GM04504 (cell line): ENCODE results near the gene PTTG2.
"Not testable (repeated sequence)": the region's sequence is repeated elsewhere in the genome, so short reads cannot be mapped to it uniquely, and the experiment has no call there.

ENCODE experiments used
- DNase-seq: peaks from one replicate; pipeline ENCODE4 v3.0.0-alpha.2; 2012; ENCODE audit warnings: low read depth

PTTG2 gene

GRCh38 chr4:37960098-37960497 is at the start of gene PTTG2:
PTTG2 (plus strand) TSS chr4:37960398; CDS start chr4:37960435, 37 bp downstream.
- DNase-seq = no peak

- no peak for DNase-seq
Measured at GRCh38 chr4:37914539-37914938, 45.7 kb upstream of the PTTG2 start.

GRCh38 chr4:37917388-37917787 is 42.8 kb upstream of the PTTG2 start:
- DNase-seq = no peak

GRCh38 chr4:37918653-37919052 is 41.5 kb upstream of the PTTG2 start:
- no peak for DNase-seq

DNA sequence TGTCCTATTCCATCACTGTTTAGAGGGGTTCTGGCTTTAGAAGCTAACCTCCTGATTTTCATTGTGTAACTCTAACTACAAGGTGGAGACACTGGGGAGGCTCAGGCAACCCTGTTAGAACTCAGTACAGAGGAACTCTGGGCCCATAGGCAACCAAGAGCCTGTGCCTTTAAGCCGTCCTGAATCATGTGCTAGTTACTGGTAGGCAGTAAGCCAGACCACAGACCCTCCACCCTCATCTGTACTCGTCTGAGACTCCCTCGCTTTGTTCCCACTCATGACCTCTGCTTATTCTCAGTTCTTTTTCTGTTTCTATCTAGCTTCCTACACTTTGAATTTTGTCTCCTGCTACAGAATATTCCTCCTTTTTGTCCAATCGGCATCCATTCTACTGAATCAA is 37.9 kb upstream of the PTTG2 start:
- no peak for DNase-seq

DNA sequence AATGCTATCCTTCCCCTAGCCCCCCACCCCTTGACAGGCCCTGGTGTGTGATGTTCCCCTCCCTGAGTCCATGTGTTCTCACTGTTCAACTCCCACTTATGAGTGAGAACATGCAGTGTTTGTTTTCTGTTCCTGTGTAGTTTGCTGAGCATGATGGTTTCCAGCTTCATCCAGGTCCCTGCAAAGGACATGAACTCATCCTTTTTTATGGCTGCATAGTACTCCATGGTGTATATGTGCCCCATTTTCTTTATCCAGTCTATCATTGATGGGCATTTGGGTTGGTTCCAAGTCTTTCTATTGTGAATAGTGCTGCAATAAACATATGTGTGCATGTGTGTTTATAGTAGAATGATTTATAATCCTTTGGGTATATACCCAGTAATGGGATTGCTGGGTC is 37.1 kb upstream of the PTTG2 start:
- DNase-seq = not testable (repeated sequence)

- no peak for DNase-seq
Measured at GRCh38 chr4:37924946-37925345, 35.3 kb upstream of the PTTG2 start.

- DNase-seq = no peak
Measured at GRCh38 chr4:37927434-37927833, 32.8 kb upstream of the PTTG2 start.

DNA sequence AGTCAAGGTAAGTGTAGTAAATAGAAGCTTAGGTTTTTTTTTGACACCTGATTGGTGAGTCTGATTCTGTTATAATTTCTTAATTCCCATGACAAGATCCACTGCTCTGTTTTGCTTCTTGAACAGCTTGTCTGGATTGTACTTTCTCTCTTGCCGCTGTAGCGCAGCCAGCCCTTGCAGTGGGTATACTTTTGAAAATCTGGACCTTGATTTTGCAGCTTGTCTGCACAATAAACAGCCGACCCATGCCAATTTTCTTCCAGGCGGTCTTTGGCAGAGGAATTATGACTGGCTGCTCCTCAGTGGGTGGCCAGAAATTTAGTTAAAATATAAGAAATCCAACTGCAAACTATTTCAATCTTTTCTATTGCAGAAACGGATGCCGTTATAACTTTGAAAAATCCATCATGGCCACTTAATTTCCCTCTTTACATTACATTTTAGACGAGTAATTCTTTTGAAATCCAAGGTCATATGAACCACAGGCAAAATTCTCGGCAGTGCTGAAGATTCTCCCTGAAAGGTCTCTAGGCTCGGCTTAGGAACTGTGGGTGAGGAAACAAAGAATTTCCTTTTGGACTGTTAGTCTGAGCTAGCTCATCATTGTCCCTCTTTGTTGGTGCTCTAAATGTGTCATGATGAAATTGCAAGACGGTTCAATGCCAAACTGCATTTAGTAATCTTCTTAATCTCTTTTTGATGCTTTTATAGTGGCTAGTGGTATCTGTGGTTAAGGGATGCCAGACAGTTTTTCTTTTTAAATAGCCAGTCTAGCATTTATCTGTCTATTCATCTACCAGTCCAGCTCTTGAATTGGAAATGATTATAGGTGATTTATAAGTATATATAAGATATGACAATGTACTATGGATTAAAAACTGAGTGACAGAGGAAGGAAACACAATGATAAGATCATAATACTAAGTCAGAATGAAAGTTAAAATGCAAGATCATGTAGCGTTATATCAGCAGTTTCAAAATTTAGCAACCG is 31.5 kb upstream of the PTTG2 start:
- DNase-seq = peak; percentile 11

DNA sequence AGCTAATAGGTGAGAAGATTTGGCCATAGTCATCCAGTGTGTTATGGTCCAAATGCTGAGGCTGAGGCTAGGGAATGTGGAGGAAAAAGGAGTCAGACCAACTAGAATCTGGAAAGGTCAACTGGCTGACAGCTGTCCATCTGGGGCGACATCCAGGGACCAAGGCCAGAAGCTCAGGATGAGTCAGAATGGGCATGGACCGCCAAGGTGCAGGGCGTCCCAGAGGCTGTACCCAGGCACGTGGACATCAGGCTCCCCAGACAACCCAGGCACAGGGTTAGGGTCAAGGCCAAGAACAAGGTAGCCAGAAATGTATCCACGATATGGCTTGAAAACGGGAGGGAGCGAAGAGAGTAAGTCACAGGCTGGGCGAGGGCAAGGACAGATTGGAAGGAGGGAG is 26.1 kb upstream of the PTTG2 start:
- no peak for DNase-seq

DNA sequence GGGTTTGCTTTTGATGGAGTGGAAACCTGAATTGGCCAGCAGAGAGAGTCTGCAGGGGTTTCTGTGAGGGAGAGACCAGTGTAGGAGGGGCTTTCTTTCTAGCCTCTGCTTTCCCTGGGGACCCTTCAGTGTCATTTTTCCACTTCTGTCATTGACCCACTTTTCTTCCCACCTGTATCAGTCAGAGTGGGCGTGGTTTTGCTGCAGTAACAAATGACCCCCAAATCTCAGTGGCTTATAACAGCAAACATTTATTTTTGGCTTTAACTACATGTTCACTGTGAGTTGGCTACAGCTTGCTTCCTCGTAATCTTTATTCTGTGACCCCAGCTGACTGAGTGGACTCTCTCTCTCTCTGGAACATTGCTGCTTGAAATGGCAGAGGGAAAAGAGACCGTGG is 25.6 kb upstream of the PTTG2 start:
- DNase-seq = no peak

DNA sequence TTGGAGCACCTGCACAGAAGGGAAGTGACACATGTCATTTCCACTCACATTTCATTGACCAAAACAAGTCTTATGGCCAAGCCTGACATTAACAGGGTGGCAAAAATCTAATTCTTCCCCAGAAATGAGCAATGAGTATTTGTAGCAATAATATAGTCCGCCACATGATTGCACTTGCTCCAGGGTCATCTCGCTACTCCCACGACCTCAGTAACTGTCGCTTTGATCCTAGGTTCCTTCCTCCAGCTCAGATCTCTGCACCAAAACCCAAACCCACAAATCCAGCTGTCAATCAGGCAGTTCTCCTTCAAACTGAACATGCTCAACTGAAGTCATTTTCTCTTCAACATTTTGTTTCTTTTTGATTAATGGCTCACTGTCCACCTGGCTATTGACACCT is 25.2 kb upstream of the PTTG2 start:
- DNase-seq = no peak

DNA sequence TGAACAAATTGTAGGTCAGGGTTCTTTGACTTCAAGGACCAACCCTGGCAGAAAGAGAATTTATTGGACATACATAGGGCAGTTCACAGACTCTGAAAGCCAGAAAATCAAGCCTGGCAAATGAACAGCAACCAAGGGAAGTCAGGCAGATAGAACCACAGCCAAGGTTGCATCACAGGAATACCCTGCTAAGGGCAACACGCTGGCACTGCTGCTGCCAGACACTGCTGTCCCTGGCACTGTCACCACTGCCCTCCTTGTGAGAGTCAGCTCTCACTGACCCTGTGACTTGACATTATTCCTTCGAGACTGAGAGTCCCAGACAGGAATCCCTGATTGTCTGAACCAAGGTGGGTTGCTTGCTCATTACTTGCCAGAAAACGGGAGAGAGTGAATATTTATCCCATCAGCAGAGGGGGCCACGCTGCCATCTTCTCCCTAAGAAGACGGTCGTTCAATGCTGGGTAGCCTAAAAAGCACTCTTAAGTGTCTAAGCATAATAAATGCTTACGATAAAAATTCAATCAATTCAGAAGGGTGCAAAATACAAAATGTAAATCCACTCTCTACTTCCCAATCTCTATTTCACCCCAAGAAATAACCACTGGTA is 23.2 kb upstream of the PTTG2 start:
- no peak for DNase-seq

- DNase-seq = no peak
Measured at GRCh38 chr4:37938208-37938607, 22.0 kb upstream of the PTTG2 start.

GRCh38 chr4:37946503-37947179 is 13.6 kb upstream of the PTTG2 start:
- DNase-seq = no peak

- DNase-seq = no peak
Measured at GRCh38 chr4:37948542-37948941, 11.7 kb upstream of the PTTG2 start.

DNA sequence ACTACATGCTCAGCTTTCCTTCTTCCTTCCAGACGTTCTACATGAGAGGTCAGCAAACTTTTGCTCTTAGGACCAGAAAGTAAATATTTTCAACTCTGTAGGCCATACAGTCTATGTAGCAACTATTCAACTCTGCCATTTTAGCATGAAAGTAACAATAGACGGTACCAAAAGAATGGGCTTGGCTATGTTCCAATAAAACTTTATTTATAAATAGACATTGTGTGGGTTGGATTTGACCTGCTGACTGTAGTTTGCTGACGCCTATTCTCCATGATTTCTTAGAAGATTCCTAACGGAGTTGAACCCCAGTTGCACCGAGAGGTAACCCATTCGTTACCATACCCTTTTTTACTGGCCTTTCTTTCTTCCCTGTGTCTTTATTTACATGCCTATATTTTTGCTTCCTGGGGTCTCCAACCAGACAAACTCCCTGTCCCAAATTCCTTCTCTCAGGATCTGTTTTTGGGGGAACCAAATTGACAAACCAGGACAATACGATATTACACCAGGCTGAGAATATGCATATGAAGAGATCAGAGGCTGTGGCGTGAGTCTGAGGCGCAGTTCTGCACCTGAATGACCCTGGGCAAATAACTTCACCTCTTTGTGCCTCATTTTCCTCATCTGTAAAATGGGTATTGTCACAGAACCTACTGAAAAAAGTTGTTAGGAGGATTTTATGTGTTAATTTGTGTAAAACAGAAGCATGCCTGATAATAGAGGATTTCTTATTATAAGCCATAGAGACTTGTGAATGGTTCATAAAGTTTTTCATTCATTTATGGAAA is 10.4 kb upstream of the PTTG2 start:
- DNase-seq = no peak

DNA sequence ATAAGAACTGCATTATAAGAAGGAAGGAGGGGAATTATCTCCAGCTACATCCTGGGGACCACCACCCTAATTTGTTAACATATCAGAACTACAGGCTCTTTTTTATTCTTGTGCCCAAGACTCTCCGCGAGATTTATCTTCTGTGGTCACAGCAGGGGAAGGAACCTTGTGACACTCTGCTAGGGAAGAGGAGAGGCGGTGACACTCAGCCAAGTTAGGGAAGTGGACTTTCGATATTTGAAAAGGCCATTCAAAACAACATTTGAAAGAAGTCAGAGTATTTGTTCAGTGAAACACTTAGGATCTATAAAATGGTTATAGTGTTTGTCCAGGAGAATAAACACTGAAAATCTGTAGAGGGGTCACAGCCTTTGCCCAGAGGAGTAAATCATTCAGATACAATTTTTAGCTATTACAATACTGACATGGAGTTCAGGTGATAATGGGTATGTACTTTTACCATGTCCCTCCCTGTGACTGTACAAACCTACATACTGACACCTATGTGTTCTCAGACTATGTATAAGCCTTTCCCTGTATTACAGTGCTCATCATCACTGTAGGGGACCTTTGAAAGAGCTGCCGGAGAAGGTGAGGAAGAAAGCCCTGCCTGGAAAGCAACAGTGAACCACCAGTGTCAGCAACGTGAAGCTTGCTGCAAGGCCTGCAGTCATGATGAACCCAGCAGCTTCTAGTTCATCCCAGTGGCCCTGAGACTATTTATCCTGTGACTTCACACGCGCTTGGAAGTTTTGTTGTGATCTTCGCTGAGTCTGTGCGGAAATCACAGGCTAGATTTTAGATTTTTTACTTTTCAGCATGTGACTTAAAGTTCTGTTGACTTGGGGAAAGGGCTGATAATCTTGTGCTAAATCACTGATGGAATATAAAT is 8.5 kb upstream of the PTTG2 start:
- DNase-seq = no peak

DNA sequence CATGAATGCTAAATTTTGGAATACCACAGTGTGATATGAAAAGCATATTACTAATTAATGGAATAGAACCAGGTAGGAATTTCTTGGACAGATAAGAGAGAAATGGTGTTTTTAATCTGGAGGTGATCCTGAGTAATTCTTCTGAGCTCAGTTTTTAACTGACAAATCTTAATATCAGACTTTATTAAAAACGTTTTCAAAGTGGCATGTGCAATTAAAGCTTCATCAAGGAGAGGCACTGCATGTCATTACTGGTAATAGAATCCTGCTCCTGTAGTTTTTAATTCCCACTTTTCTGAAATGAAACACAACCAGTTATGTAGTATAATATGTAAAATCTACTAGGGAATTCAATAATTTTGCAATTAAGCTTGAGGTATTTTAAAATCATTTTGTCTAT is 7.0 kb upstream of the PTTG2 start:
- DNase-seq = no peak

- no peak for DNase-seq
Measured at GRCh38 chr4:37953620-37954293, 6.4 kb upstream of the PTTG2 start.
